ENCODE data around the gene C5orf24.
A peak's percentile ranks its signal among the peaks of the same experiment; 100 is the strongest.
"Not testable (repeated sequence)": the region's sequence is repeated elsewhere in the genome, so short reads cannot be mapped to it uniquely, and the experiment has no call there.

C5orf24 gene

GRCh38 chr5:134864707-134865106 lies 18.9 kb downstream of the C5orf24 start:
- DNase-seq, result no peak

GRCh38 chr5:134873494-134873893 lies 27.7 kb downstream of the C5orf24 start:
- no peak for DNase-seq

GRCh38 chr5:134873987-134874830 lies 28.4 kb downstream of the C5orf24 start, which contains the start of gene TXNDC15:
Gene TXNDC15, plus strand, starts transcription at chr5:134874371. Its CDS starts 57 bp downstream, at chr5:134874428.
- DNase-seq, result peak; percentile 95

- peak; percentile 86 for DNase-seq
Observed at GRCh38 chr5:134874831-134875655, 29.3 kb downstream of the C5orf24 start.

GRCh38 chr5:134877159-134877558 lies 31.4 kb downstream of the C5orf24 start:
- DNase-seq, result no peak

- no peak for DNase-seq
Observed at GRCh38 chr5:134878403-134878802, 32.6 kb downstream of the C5orf24 start.

GRCh38 chr5:134879456-134879855 lies 33.7 kb downstream of the C5orf24 start:
- no peak for DNase-seq

- DNase-seq, result peak; percentile 6
Observed at GRCh38 chr5:134880937-134881336, 35.2 kb downstream of the C5orf24 start.

GRCh38 chr5:134881711-134882110 lies 35.9 kb downstream of the C5orf24 start:
- not testable (repeated sequence) for DNase-seq

GRCh38 chr5:134887593-134888159 lies 41.9 kb downstream of the C5orf24 start:
- no peak for DNase-seq

- no peak for DNase-seq
Observed at GRCh38 chr5:134889335-134889734, 43.6 kb downstream of the C5orf24 start.

GRCh38 chr5:134891473-134891872 lies 45.7 kb downstream of the C5orf24 start:
- DNase-seq, result no peak

GRCh38 chr5:134892282-134892681 lies 46.5 kb downstream of the C5orf24 start:
- DNase-seq, result no peak

GRCh38 chr5:134892926-134893325 lies 47.2 kb downstream of the C5orf24 start:
- no peak for DNase-seq

GRCh38 chr5:134893748-134894505 lies 48.2 kb downstream of the C5orf24 start:
- no peak for DNase-seq

- DNase-seq, result no peak
Observed at GRCh38 chr5:134902071-134902801, 56.5 kb downstream of the C5orf24 start.

GRCh38 chr5:134904610-134905245 lies 59.0 kb downstream of the C5orf24 start, which contains the start of gene PCBD2:
Gene PCBD2, plus strand, starts transcription at chr5:134905131. Its CDS starts 9 bp downstream, at chr5:134905140.
- peak; percentile 95 for DNase-seq

- peak; percentile 92 for DNase-seq
Observed at GRCh38 chr5:134905246-134905996, 59.7 kb downstream of the C5orf24 start.

GRCh38 chr5:134906811-134907210 lies 61.0 kb downstream of the C5orf24 start:
- DNase-seq, result no peak
